Measurements from ENCODE around the gene GNAT2.

GRCh38 chr1:109642626-109643025 lies 23.2 kb upstream of the GNAT2 start:
- TF ChIP-seq EZH2 (IDR thresholded peaks at IDR 0.05; ENCODE audit: low read depth) (no peak), CTCF (conservative IDR thresholded peaks at IDR 0.05) (no peak)

Measured in PC-9 (cell line).